Measurements from ENCODE around the gene PIANP.
A peak's percentile ranks its signal among the peaks of the same experiment; 100 is the strongest.
"Not testable (repeated sequence)": the region's sequence is repeated elsewhere in the genome, so short reads cannot be mapped to it uniquely, and the experiment has no call there.

Gene PIANP

GRCh38 chr12:6700646-6701051 lies at the start of gene PIANP:
Gene PIANP, minus strand, starts transcription at chr12:6700815. Its CDS starts 2,754 bp downstream, at chr12:6698061.
- DNase-seq (ENCODE audit: low read depth in 2 of 2) = peak; percentile 16 to 43

GRCh38 chr12:6748761-6749160 lies 48.1 kb upstream of the PIANP start:
- no peak for DNase-seq (ENCODE audit: low read depth in 2 of 2)

GRCh38 chr12:6747216-6747615 lies 46.6 kb upstream of the PIANP start:
- no peak for DNase-seq (ENCODE audit: low read depth in 2 of 2)

GRCh38 chr12:6745741-6746525 lies 45.3 kb upstream of the PIANP start:
- no peak for DNase-seq (ENCODE audit: low read depth in 2 of 2)

- DNase-seq (ENCODE audit: low read depth in 2 of 2) = not testable (repeated sequence)
Observed at GRCh38 chr12:6743300-6743699, 42.7 kb upstream of the PIANP start.

GRCh38 chr12:6742834-6743233 lies 42.2 kb upstream of the PIANP start:
- no peak for DNase-seq (ENCODE audit: low read depth in 2 of 2)

- DNase-seq (ENCODE audit: low read depth in 2 of 2) = not testable (repeated sequence)
Observed at GRCh38 chr12:6742080-6742479, 41.5 kb upstream of the PIANP start.

GRCh38 chr12:6736754-6737153 lies 36.1 kb upstream of the PIANP start:
- no peak for DNase-seq (ENCODE audit: low read depth in 2 of 2)

GRCh38 chr12:6735448-6736191 lies 35.0 kb upstream of the PIANP start:
- DNase-seq (ENCODE audit: low read depth in 2 of 2) = no peak

GRCh38 chr12:6734506-6735387 lies 34.1 kb upstream of the PIANP start:
- no peak for DNase-seq (ENCODE audit: low read depth in 2 of 2)

GRCh38 chr12:6730169-6730568 lies 29.6 kb upstream of the PIANP start:
- DNase-seq (ENCODE audit: low read depth in 2 of 2) = no peak

- DNase-seq (ENCODE audit: low read depth in 2 of 2) = no peak
Observed at GRCh38 chr12:6729186-6729585, 28.6 kb upstream of the PIANP start.

GRCh38 chr12:6725350-6725749 lies 24.7 kb upstream of the PIANP start:
- no peak for DNase-seq (ENCODE audit: low read depth in 2 of 2)

GRCh38 chr12:6724409-6724797 lies 23.8 kb upstream of the PIANP start:
- DNase-seq (ENCODE audit: low read depth in 2 of 2) = no peak

- DNase-seq (ENCODE audit: low read depth in 2 of 2) = peak; percentile 90 to 97
Observed at GRCh38 chr12:6723607-6724408, 23.2 kb upstream of the PIANP start, which contains the start of gene COPS7A. Gene COPS7A, plus strand, starts transcription at chr12:6724046. Its CDS starts 611 bp downstream, at chr12:6724657.

- no peak for DNase-seq (ENCODE audit: low read depth in 2 of 2)
Observed at GRCh38 chr12:6722863-6723262, 22.2 kb upstream of the PIANP start.

- no peak for DNase-seq (ENCODE audit: low read depth in 2 of 2)
Observed at GRCh38 chr12:6716874-6717437, 16.3 kb upstream of the PIANP start.

- not testable (repeated sequence) for DNase-seq (ENCODE audit: low read depth in 2 of 2)
Observed at GRCh38 chr12:6716031-6716873, 15.6 kb upstream of the PIANP start.

GRCh38 chr12:6708960-6709394 lies 8.4 kb upstream of the PIANP start:
- no peak for DNase-seq (ENCODE audit: low read depth in 2 of 2)

- DNase-seq (ENCODE audit: low read depth in 2 of 2) = not testable (repeated sequence)
Observed at GRCh38 chr12:6708351-6708750, 7.7 kb upstream of the PIANP start.
